GM12865 (cell line): ENCODE results near the gene CREBRF.

Source experiments
- DNase-seq: peaks from one replicate; pipeline ENCODE4 v3.0.0; 2010; ENCODE audit warnings: low read depth
- H3K4me3 ChIP-seq: 2 replicates; pipeline ENCODE4 v1.5.1; 2011; ENCODE audit warnings: mild to moderate bottlenecking, low read depth, low read length, control low read depth
- TF ChIP-seq, protein P1 (sequence below): IDR thresholded peaks from 2 replicates; pipeline ENCODE4 v1.5.1; 2011; ENCODE audit warnings: low read length, control low read depth, low read depth, inconsistent platforms; ENCODE audit not compliant: insufficient read depth; ENCODE audit errors: missing control alignments

The CREBRF gene

DNA sequence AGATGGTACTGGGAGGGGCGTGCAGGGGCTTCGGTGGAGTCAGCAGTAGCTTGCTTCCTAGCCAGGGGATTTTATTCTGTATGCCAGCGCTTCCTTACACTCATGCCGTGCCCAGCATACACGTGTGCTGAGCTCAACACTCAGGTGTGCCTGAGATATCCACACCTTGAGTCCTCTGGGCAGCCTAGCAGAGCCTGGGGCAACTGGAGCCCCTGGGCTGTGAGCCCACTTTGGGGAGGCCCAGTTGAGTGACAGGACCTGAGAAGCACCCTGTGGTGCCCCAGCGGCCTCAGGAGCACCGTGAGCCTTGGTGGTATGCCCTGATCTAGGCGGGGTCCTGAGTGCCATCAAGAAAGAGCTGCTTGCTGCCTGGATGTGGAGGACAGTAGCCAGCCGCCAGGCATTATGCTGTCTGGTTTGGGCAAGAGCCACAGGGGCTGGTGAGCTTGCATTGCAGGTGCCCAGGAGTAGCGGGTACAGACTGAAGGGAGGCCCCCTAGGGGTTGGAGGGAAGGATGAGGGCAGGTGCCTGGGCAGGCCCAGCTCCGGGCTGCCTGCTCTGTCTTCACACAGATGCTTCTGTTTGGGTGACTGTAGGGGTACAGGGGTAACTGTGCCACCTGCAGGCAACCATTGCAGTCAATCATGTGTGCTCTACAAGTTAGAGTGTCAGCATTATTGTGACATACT, 131.0 kb downstream of the CREBRF start:
- DNase-seq, result peak; percentile 52
- TF ChIP-seq, protein P1, sequence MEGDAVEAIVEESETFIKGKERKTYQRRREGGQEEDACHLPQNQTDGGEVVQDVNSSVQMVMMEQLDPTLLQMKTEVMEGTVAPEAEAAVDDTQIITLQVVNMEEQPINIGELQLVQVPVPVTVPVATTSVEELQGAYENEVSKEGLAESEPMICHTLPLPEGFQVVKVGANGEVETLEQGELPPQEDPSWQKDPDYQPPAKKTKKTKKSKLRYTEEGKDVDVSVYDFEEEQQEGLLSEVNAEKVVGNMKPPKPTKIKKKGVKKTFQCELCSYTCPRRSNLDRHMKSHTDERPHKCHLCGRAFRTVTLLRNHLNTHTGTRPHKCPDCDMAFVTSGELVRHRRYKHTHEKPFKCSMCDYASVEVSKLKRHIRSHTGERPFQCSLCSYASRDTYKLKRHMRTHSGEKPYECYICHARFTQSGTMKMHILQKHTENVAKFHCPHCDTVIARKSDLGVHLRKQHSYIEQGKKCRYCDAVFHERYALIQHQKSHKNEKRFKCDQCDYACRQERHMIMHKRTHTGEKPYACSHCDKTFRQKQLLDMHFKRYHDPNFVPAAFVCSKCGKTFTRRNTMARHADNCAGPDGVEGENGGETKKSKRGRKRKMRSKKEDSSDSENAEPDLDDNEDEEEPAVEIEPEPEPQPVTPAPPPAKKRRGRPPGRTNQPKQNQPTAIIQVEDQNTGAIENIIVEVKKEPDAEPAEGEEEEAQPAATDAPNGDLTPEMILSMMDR, result peak; percentile 26
- H3K4me3 ChIP-seq, result no peak overlapping the region

DNA sequence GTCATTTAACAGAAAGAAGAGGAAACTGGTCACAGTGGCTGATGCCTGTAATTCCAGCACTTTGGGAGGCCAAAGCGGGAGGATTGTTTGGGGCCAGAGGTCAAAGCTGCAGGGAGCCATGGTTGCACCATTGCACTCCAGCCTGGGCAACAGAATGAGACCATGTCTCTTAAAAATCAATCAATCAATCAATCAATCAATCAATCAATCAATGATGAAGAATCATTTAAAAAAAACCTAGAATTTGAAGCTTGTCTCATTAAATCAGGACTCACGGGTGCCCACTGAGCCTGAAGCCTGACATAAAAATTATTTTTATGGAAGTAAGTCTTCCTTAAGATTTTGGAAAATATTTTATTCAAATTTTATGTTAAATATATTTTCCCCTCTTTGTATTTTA, 132.1 kb downstream of the CREBRF start:
- TF ChIP-seq, protein P1, result no peak
- no peak for DNase-seq
- H3K4me3 ChIP-seq, result no peak overlapping the region
